ENCODE results near the gene CRLF2.
"Not testable (repeated sequence)": the region's sequence is repeated elsewhere in the genome, so short reads cannot be mapped to it uniquely, and the experiment has no call there.

Gene CRLF2

GRCh38 chrX:1173435-1173834, 39.0 kb downstream of the CRLF2 start:
- not testable (repeated sequence) for DNase-seq (ENCODE audit: low read depth); H3K4me3 ChIP-seq (ENCODE audit: control insufficient read depth, low read depth, low read length)

DNA sequence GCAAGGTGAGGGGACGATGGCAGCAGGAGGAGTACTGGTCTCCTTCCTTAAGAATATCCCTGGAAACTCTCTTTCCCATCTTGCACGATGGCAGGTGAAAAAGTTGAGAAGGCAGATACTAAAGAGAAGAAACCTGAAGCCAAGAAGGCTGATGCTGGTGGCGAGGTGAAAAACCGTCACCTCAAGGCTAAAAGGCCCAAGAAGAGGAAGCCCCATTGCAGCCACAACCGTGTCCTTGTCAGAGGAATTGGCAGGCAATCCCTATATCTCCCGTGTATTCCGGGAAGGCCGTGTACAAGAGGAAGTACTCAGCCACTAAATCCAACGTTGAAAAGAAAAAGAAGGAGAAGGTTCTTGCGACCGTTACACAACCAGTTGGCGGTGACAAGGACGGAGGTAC, 40.0 kb downstream of the CRLF2 start:
- TF ChIP-seq CTCF (IDR thresholded peaks at IDR 0.05; ENCODE audit: control insufficient read depth, insufficient read depth, low read depth, low read length, missing control alignments), result no peak
- DNase-seq (ENCODE audit: low read depth), result no peak
- H3K4me3 ChIP-seq (ENCODE audit: control insufficient read depth, low read depth, low read length), result no peak overlapping the region

DNA sequence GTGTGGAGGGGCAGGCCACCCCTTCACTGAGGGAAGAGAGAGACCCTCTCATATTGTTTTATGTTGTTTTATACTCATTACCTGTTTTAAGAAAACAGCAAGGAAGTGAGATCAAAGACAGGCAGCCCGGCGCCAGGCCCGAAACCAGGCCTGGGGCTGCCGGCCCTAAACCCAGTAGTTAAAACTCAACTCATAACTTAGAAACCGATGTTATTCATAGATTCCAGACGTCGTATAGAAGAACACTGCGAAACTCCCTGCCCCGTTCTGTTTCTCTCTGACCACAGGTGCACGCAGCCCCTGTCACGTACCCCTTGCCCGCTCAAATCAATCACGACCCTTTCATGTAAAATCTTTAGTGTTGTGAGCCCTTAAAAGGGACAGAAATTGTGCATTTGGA, 40.5 kb downstream of the CRLF2 start:
- DNase-seq (ENCODE audit: low read depth), result not testable (repeated sequence)

GRCh38 chrX:1170243-1170642, 42.2 kb downstream of the CRLF2 start:
- TF ChIP-seq CTCF (IDR thresholded peaks at IDR 0.05; ENCODE audit: control insufficient read depth, insufficient read depth, low read depth, low read length, missing control alignments), result no peak
- no peak for DNase-seq (ENCODE audit: low read depth)

More for the DNA sequence above, 40.5 kb downstream of the CRLF2 start:
- not testable (repeated sequence) for H3K4me3 ChIP-seq (ENCODE audit: control insufficient read depth, low read depth, low read length)

DNA sequence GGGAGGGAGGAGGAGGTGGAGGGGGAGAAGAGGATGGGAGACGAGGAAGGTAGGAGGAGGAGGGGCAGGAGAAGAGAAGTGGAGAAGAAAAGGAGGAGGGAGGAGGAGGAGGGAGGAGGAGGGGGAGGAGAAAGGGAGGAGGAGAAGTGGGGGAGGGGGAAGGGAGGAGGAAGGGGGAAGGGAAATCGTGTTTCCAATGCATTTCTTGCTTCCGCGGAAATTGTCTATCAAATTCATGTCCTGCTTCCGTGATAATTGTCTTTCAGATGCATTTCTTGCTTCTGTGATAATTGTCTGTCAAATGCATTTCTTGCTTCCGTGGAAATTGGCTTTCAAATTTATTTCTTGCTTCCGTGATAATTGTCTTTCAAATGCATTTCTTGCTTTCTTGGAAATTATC, 43.3 kb downstream of the CRLF2 start:
- no peak for DNase-seq (ENCODE audit: low read depth)
- TF ChIP-seq CTCF (IDR thresholded peaks at IDR 0.05; ENCODE audit: control insufficient read depth, insufficient read depth, low read depth, low read length, missing control alignments), result no peak
- H3K4me3 ChIP-seq (ENCODE audit: control insufficient read depth, low read depth, low read length), result no peak overlapping the region

More at GRCh38 chrX:1170243-1170642, 42.2 kb downstream of the CRLF2 start:
- no peak overlapping the region for H3K4me3 ChIP-seq (ENCODE audit: control insufficient read depth, low read depth, low read length)

DNA sequence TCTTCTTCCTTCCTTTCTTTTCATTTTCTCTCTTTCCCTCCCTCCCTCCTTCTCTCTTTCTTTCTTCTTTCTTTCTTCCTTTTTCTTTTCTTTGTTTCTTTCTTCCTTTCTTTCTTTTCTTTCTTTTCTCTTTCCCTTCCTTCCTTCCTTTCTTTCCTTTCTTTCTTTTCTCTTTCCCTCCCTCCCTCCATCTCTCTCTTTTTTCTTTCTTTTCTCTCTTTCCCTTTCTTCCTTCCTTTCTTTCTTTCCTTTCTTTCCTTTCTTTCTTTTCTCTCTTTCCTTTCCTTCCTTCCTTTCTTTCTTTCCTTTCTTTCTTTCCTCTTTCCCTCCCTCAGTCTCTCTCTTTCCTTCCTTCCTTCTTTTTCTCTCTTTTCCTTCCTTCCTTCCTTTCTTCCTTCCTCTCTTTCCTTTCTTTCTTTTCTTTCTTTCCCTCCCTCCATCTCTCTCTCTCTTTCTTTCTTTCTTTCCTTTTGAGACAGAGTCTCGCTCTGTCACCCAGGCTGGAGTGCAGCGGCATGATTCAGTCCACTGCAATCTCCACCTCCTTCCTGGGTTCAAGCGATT, 44.4 kb downstream of the CRLF2 start:
- TF ChIP-seq CTCF (IDR thresholded peaks at IDR 0.05; ENCODE audit: control insufficient read depth, insufficient read depth, low read depth, low read length, missing control alignments), result no peak
- DNase-seq (ENCODE audit: low read depth), result no peak
- H3K4me3 ChIP-seq (ENCODE audit: control insufficient read depth, low read depth, low read length), result no peak overlapping the region

DNA sequence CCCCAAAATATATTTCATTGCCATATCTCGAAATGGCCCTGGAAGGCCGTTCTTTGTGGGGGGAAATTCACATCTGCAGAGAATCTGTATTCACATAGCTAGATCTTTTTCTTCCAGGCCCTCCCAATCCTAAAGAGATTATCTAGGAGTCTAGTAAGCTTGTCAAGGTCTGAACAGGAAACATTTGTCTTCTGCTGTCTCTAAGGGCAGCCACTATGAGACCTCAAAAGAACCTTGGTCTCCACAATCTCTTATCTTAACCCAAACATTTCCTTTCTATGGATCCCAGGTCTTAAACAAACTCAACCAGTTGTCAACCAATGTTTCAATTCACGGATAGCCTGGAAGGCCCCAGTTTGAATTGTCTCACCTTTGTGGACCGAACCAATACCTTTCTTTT, 45.0 kb downstream of the CRLF2 start:
- H3K4me3 ChIP-seq (ENCODE audit: control insufficient read depth, low read depth, low read length), result no peak overlapping the region
- DNase-seq (ENCODE audit: low read depth), result no peak
- TF ChIP-seq CTCF (IDR thresholded peaks at IDR 0.05; ENCODE audit: control insufficient read depth, insufficient read depth, low read depth, low read length, missing control alignments), result no peak

GRCh38 chrX:1165535-1166196, 46.8 kb downstream of the CRLF2 start:
- no peak for DNase-seq (ENCODE audit: low read depth)
- no peak overlapping the region for H3K4me3 ChIP-seq (ENCODE audit: control insufficient read depth, low read depth, low read length)
- no peak for TF ChIP-seq CTCF (IDR thresholded peaks at IDR 0.05; ENCODE audit: control insufficient read depth, insufficient read depth, low read depth, low read length, missing control alignments)
